OCI-LY1 (cell line): ENCODE measurements around the gene HAUS3.

Experiments
- H2AFZ ChIP-seq: fragments of 200-600 bp; sonication (generic), shearing (Covaris generic); 2 replicates; pipeline ENCODE4 v1.6.0; 2014; ENCODE audit warnings: antibody characterized with exemption, mild to moderate bottlenecking, low read length
- H3F3A ChIP-seq: fragments of 200-600 bp; sonication (generic), shearing (Covaris generic); 2 replicates; pipeline ENCODE4 v1.6.0; 2014; ENCODE audit warnings: mild to moderate bottlenecking, antibody characterized with exemption, low read length, moderate library complexity; ENCODE audit not compliant: insufficient read depth
- H3K27ac ChIP-seq: fragments of 200-600 bp; sonication (generic); 2 replicates; pipeline ENCODE4 v1.5.1; 2014; ENCODE audit warnings: low read length, mixed run types, mild to moderate bottlenecking, low read depth; ENCODE audit not compliant: poor library complexity, severe bottlenecking
- H3K27me3 ChIP-seq: fragments of 200-600 bp; sonication (generic); 2 replicates; pipeline ENCODE4 v1.6.0; 2014; ENCODE audit warnings: antibody characterized with exemption, mild to moderate bottlenecking, low read length, moderate library complexity; ENCODE audit not compliant: insufficient read depth
- H3K36me3 ChIP-seq: fragments of 200-600 bp; sonication (generic); 2 replicates; pipeline ENCODE4 v1.6.1; 2014; ENCODE audit warnings: mild to moderate bottlenecking, antibody characterized with exemption, low read length, moderate library complexity, mixed read lengths; ENCODE audit not compliant: insufficient read depth
- H3K4me1 ChIP-seq: fragments of 200-600 bp; sonication (generic); 2 replicates; pipeline ENCODE4 v1.5.1; 2014; ENCODE audit warnings: mild to moderate bottlenecking, low read length, moderate library complexity; ENCODE audit not compliant: insufficient read depth, severe bottlenecking
- H3K4me2 ChIP-seq: fragments of 200-600 bp; sonication (generic), shearing (Covaris generic); 2 replicates; pipeline ENCODE4 v1.6.1; 2014; ENCODE audit warnings: low read length
- H3K4me3 ChIP-seq: fragments of 200-600 bp; sonication (generic); 2 replicates; pipeline ENCODE4 v1.5.1; 2014; ENCODE audit warnings: low read length, low read depth, mild to moderate bottlenecking, mixed read lengths; ENCODE audit not compliant: poor library complexity, severe bottlenecking
- H3K79me2 ChIP-seq: fragments of 200-600 bp; shearing (Covaris generic); 2 replicates; pipeline ENCODE4 v1.6.1; 2016; ENCODE audit warnings: mixed run types, low read length, mixed read lengths; ENCODE audit not compliant: insufficient read depth
- H3K9ac ChIP-seq: fragments of 200-600 bp; sonication (generic), shearing (Covaris generic); 2 replicates; pipeline ENCODE4 v1.6.1; 2014; ENCODE audit warnings: mild to moderate bottlenecking, low read length, mixed read lengths
- H3K9me2 ChIP-seq: fragments of 200-600 bp; sonication (generic), shearing (Covaris generic); 2 replicates; pipeline ENCODE4 v1.6.1; 2014; ENCODE audit warnings: low read depth, mild to moderate bottlenecking, low read length, mixed read lengths
- H3K9me3 ChIP-seq: fragments of 200-600 bp; shearing (Covaris generic); 2 replicates; pipeline ENCODE4 v1.6.1; 2014; ENCODE audit warnings: low read length, mixed read lengths
- H4K20me1 ChIP-seq: fragments of 200-600 bp; sonication (generic), shearing (Covaris generic); 2 replicates; pipeline ENCODE4 v1.6.0; 2016; ENCODE audit warnings: mild to moderate bottlenecking, low read length; ENCODE audit not compliant: insufficient read depth
- EZH2 ChIP-seq: fragments of 200-600 bp; sonication (generic), shearing (Covaris generic); IDR thresholded peaks from 2 replicates; pipeline ENCODE4 v1.8.0; 2017; ENCODE audit warnings: borderline replicate concordance, mixed run types, mild to moderate bottlenecking, antibody characterized with exemption, low read length, moderate library complexity, mixed read lengths
- TF ChIP-seq, protein P1 (sequence below): fragments of 200-600 bp; sonication (generic), shearing (Covaris generic); IDR thresholded peaks from 2 replicates; pipeline ENCODE4 v1.5.1; 2017; ENCODE audit warnings: mild to moderate bottlenecking, antibody characterized with exemption, low read length, moderate library complexity, mixed read lengths

The HAUS3 gene

DNA sequence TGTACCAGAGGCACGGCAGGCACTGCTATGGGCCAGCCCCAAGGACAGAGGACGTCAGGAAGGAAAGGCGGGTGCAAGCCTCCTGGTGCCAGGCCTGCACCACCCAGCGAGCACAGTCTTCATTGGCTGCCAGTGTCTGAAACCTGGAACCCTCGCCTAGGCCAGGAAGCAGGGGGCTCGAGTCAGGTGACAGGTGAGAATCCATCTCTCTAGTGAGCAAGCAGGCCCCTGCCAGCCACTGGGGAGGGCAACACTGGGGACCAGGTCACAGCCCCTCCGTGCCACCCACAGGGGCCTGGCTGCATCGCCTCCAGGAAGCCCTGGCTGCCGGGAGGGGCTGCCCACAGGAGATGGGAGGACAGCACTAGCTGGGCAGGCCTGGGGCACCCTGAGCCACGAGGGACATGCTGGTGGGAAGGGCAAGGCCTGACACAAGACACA is 6.9 kb upstream of the HAUS3 start:
- no peaks in the 10 kb centered on the region for H3K9me3 ChIP-seq
- H3K9me2 ChIP-seq, result no peaks in the 10 kb centered on the region
- peaks cover under 1% of the 10 kb centered on the region for H3K4me1 ChIP-seq
- no peaks in the 10 kb centered on the region for H3K79me2 ChIP-seq
- no peaks in the 10 kb centered on the region for H4K20me1 ChIP-seq
- H3K9ac ChIP-seq, result no peak overlapping the region
- no peak overlapping the region for H2AFZ ChIP-seq
- H3K36me3 ChIP-seq, result no peaks in the 10 kb centered on the region
- TF ChIP-seq, protein P1, sequence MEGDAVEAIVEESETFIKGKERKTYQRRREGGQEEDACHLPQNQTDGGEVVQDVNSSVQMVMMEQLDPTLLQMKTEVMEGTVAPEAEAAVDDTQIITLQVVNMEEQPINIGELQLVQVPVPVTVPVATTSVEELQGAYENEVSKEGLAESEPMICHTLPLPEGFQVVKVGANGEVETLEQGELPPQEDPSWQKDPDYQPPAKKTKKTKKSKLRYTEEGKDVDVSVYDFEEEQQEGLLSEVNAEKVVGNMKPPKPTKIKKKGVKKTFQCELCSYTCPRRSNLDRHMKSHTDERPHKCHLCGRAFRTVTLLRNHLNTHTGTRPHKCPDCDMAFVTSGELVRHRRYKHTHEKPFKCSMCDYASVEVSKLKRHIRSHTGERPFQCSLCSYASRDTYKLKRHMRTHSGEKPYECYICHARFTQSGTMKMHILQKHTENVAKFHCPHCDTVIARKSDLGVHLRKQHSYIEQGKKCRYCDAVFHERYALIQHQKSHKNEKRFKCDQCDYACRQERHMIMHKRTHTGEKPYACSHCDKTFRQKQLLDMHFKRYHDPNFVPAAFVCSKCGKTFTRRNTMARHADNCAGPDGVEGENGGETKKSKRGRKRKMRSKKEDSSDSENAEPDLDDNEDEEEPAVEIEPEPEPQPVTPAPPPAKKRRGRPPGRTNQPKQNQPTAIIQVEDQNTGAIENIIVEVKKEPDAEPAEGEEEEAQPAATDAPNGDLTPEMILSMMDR, result no peak
- TF ChIP-seq EZH2, result no peak
- no peak overlapping the region for H3K27ac ChIP-seq
- H3K27me3 ChIP-seq, result no peaks in the 10 kb centered on the region
- H3K4me3 ChIP-seq, result no peak overlapping the region
- H3F3A ChIP-seq, result no peaks in the 10 kb centered on the region
- no peak overlapping the region for H3K4me2 ChIP-seq

DNA sequence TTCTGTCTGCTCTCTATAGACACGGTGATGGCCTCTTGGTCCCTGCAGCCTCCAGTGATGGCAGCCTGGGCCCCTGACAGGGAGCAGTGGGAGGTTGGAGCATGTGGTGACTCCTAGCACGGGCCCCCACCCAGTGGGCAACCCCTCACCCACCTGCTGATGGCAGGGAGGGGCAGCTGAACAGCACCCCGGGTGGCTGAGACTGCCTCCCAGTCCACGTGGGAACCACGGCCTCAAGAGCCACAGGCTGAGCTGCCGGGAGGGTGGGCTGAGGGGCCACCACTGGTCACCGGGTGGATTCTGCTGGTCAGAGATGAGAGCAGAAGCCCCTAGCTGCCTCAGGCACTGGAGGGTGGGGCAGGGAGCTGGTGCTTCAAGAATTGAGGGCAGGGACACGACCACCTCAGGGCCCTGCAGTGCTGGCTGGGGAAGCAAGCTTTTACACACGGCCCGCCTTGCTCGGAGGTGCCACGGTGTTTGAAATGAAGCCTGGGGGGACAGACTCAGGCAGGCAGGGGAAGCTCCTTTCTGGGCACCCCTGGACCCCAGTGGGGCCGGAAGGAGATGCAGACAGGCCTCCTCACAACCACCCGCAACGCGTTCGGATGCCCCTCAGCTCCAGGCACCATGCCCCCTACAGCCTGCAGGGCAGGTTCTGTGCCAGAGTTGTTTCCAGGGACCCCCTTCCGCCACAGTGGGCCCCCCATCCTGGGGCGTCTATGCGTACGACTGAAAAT is 6.3 kb upstream of the HAUS3 start:
- H3K79me2 ChIP-seq, result no peaks in the 10 kb centered on the region
- TF ChIP-seq, protein P1, result no peak
- no peak for TF ChIP-seq EZH2

DNA sequence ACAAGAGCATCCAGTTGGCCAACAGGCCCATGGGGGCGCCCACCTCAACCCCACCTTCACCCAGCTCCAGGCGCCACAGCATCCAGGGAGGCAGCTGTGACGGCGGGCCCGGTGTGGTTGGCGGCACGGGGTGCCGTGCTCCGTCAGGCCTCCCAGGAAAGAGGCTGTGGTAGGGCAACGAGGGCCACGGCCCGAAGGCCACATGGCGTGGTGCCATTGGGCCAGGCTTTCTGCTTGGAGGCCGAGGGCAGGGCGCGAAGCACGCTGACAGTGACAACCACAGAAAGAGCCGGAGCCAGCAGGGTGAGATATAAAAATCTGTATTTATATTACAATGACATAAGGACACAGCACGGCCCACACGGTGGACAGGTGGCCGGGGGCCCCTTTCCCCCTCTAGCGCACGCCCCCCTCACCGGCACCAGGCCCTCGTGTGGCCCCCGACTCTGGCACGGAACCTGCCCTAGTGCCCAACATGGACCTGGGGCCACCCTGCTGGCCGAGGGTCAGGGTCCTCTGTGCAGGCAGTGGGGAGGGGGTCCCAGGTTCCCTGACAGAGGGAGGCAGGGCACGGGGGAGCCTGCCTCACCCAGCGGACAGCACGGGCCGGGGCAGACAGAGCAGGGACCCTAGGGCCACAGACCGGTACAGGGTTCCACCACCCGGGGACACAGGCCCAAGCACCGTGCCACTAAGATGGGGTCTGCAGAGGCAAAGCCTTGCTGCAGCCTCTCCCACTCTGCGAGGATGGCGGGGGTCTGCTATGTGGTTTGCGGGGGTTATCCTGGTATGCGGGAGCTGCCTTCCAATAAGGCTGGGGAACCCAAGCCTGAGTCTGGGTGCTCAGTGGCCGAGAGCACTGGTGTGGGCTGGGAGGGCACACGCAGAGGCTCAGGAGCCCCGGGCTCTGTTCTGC is 5.5 kb upstream of the HAUS3 start:
- H3K4me3 ChIP-seq, result no peak overlapping the region
- TF ChIP-seq EZH2, result no peak
- TF ChIP-seq, protein P1, result no peak
- no peaks in the 10 kb centered on the region for H3K27me3 ChIP-seq
- H3F3A ChIP-seq, result no peaks in the 10 kb centered on the region
- H3K9ac ChIP-seq, result no peak overlapping the region
- no peak overlapping the region for H2AFZ ChIP-seq
- no peak overlapping the region for H3K4me2 ChIP-seq
- no peaks in the 10 kb centered on the region for H4K20me1 ChIP-seq
- H3K27ac ChIP-seq, result no peak overlapping the region
- H3K79me2 ChIP-seq, result no peaks in the 10 kb centered on the region
- no peaks in the 10 kb centered on the region for H3K36me3 ChIP-seq
- no peaks in the 10 kb centered on the region for H3K9me3 ChIP-seq
- peaks cover 5% of the 10 kb centered on the region for H3K4me1 ChIP-seq
- no peaks in the 10 kb centered on the region for H3K9me2 ChIP-seq

More for the DNA sequence above, 6.3 kb upstream of the HAUS3 start:
- no peak overlapping the region for H2AFZ ChIP-seq
- no peak overlapping the region for H3K27ac ChIP-seq
- H3K9ac ChIP-seq, result no peak overlapping the region
- H3K9me3 ChIP-seq, result no peaks in the 10 kb centered on the region
- H3K4me3 ChIP-seq, result no peak overlapping the region
- H3K27me3 ChIP-seq, result no peaks in the 10 kb centered on the region
- H3K36me3 ChIP-seq, result no peaks in the 10 kb centered on the region
- H3K4me1 ChIP-seq, result peaks cover 4% of the 10 kb centered on the region
- no peaks in the 10 kb centered on the region for H4K20me1 ChIP-seq
- H3F3A ChIP-seq, result no peaks in the 10 kb centered on the region
- no peak overlapping the region for H3K4me2 ChIP-seq
- H3K9me2 ChIP-seq, result no peaks in the 10 kb centered on the region
